GM12878 (cell line): ENCODE results near the gene DLG1. TPM values are rescaled to one million over a fixed set of nuclear protein-coding genes. Genes with fewer than 3 reads are reported as not detected.

Experiments
- ATAC-seq: fragments of 200-7000 bp; cut with Tn5 transposase; 3 replicates; pipeline ENCODE4 v1.9.1; 2020; ENCODE audit warnings: mild to moderate bottlenecking, moderate library complexity
- BruUV-seq: library from RNA; stranded (reverse); fragments of 400-500 nt; replicated peaks from 2 replicates; lab custom pipeline; 2021; lab: Mats Ljungman, UMichigan
- CTCF ChIA-PET: fragments of 300-600 bp; sonication (Branson Sonifier 250); formaldehyde crosslinking; extraction: SDS; loops from one replicate; lab custom pipeline; 2021; ENCODE audit warnings: inconsistent platforms; lab: Yijun Ruan, JAX
- POLR2A ChIA-PET: fragments of 350-600 bp; formaldehyde crosslinking; extraction: SDS; loops from one replicate; lab custom pipeline; 2021; ENCODE audit warnings: inconsistent platforms; lab: Charles Lee
- RAD21 ChIA-PET: fragments of 300-600 bp; sonication (Branson Sonifier 250); formaldehyde crosslinking; loops from one replicate; lab custom pipeline; 2023; ENCODE audit warnings: antibody characterized with exemption; ENCODE audit not compliant: unreplicated experiment; lab: Charles Lee
- SMC1A ChIA-PET: fragments of 300-600 bp; sonication (Branson Sonifier 250); formaldehyde crosslinking; loops from one replicate; lab custom pipeline; 2023; ENCODE audit not compliant: unreplicated experiment, uncharacterized antibody; lab: Charles Lee
- DNase-seq: peaks from one replicate; pipeline ENCODE4 v3.0.0-alpha.2; 2011; ENCODE audit warnings: low read depth, low spot score
- FAIRE-seq: peaks from 3 replicates; lab custom pipeline; 2011; peaks lifted over from hg19 to GRCh38; lab: Jason Lieb, UNC
- H2AFZ ChIP-seq: 2 replicates; pipeline ENCODE4 v1.6.0; 2011; ENCODE audit warnings: low read depth, low read length, control low read depth; ENCODE audit not compliant: control insufficient read depth
- H3K27ac ChIP-seq: 2 replicates; pipeline ENCODE4 v1.5.1; 2011; ENCODE audit warnings: control low read depth; ENCODE audit not compliant: control insufficient read depth, insufficient read depth
- H3K27me3 ChIP-seq, 2 experiments: replicated peaks in 1 of 2; 2 replicates each; pipeline versions ENCODE4 v1.6.0 to v1.6.1; 2011; ENCODE audit warnings: low read length in 1 of 2; ENCODE audit not compliant: control insufficient read depth in 2 of 2, insufficient read depth in 2 of 2
- H3K36me3 ChIP-seq, 2 experiments: 2 replicates each; pipeline ENCODE4 v1.5.1; 2011; ENCODE audit warnings: low read length in 1 of 2; ENCODE audit not compliant: control insufficient read depth in 2 of 2, insufficient read depth in 2 of 2
- H3K4me1 ChIP-seq: 2 replicates; pipeline ENCODE4 v1.6.1; 2011; ENCODE audit warnings: mild to moderate bottlenecking, low read length, moderate library complexity, mixed read lengths; ENCODE audit not compliant: control insufficient read depth, insufficient read depth
- H3K4me2 ChIP-seq: 2 replicates; pipeline ENCODE4 v1.6.0; 2011; ENCODE audit warnings: control low read depth; ENCODE audit not compliant: control insufficient read depth, insufficient read depth
- H3K4me3 ChIP-seq: fragments of 200-600 bp; sonication (generic); 2 replicates; pipeline ENCODE4 v1.5.1; 2016
- H3K79me2 ChIP-seq: 2 replicates; pipeline ENCODE4 v1.6.0; 2011; ENCODE audit warnings: low read length; ENCODE audit not compliant: control insufficient read depth, insufficient read depth
- H3K9ac ChIP-seq: 2 replicates; pipeline ENCODE4 v1.8.0; 2011; ENCODE audit warnings: low read length, control low read depth, mixed read lengths; ENCODE audit not compliant: control insufficient read depth, insufficient read depth
- H3K9me3 ChIP-seq: replicated peaks from 3 replicates; pipeline ENCODE4 v1.5.1; 2011; ENCODE audit warnings: mild to moderate bottlenecking, low read length; ENCODE audit not compliant: control insufficient read depth, insufficient read depth
- H4K20me1 ChIP-seq: 2 replicates; pipeline ENCODE4 v1.6.0; 2011; ENCODE audit not compliant: control insufficient read depth, insufficient read depth
- CHD2 ChIP-seq: IDR thresholded peaks from 2 replicates; pipeline ENCODE4 v1.6.1; 2011; ENCODE audit warnings: low read depth, low read length, improper control_type of control experiment, borderline replicate concordance
- HDAC6 ChIP-seq: fragments of 200-600 bp; sonication (generic); IDR thresholded peaks from one replicate; pipeline ENCODE4 v1.8.0; 2017; ENCODE audit warnings: antibody characterized with exemption; ENCODE audit not compliant: unreplicated experiment
- MAX ChIP-seq: IDR thresholded peaks from 2 replicates; pipeline ENCODE4 v1.6.1; 2012; ENCODE audit warnings: low read depth, low read length, improper control_type of control experiment
- NR2F1 ChIP-seq: fragments of 450-650 bp; conservative IDR thresholded peaks from 2 replicates; pipeline ENCODE4 v1.6.1; 2017; ENCODE audit warnings: mild to moderate bottlenecking
- NRF1 ChIP-seq: conservative IDR thresholded peaks from 2 replicates; pipeline ENCODE4 v1.6.1; 2011; ENCODE audit warnings: mild to moderate bottlenecking, low read depth, low read length, improper control_type of control experiment
- POLR2AphosphoS5 ChIP-seq: IDR thresholded peaks from 2 replicates; pipeline ENCODE4 v1.6.1; 2011; ENCODE audit warnings: mild to moderate bottlenecking, low read length, inconsistent platforms
- POU2F2 ChIP-seq: IDR thresholded peaks from 3 replicates; pipeline ENCODE4 v1.6.1; 2011; ENCODE audit warnings: low read depth, mild to moderate bottlenecking, low read length, borderline replicate concordance
- SIX5 ChIP-seq: IDR thresholded peaks from 2 replicates; pipeline ENCODE4 v1.6.1; 2011; ENCODE audit warnings: mild to moderate bottlenecking, low read depth, low read length, moderate library complexity; ENCODE audit not compliant: severe bottlenecking
- SMC3 ChIP-seq: IDR thresholded peaks from 2 replicates; pipeline ENCODE4 v1.6.1; 2011; ENCODE audit warnings: low read length, improper control_type of control experiment, borderline replicate concordance
- SUPT20H ChIP-seq: IDR thresholded peaks from 2 replicates; pipeline ENCODE4 v1.6.1; 2011; ENCODE audit warnings: low read depth, mild to moderate bottlenecking, low read length, moderate library complexity, borderline replicate concordance; ENCODE audit not compliant: control insufficient read depth
- YBX1 ChIP-seq: fragments of 450-650 bp; IDR thresholded peaks from 2 replicates; pipeline ENCODE4 v1.6.1; 2016; ENCODE audit warnings: antibody characterized with exemption
- ZBTB11 ChIP-seq: fragments of 450-650 bp; formaldehyde crosslinking; IDR thresholded peaks from 2 replicates; pipeline ENCODE4 v1.5.0; 2022; ENCODE audit warnings: mild to moderate bottlenecking, missing genetic modification characterization
- in situ Hi-C: fragments of 300-500 bp; cut with MboI; formaldehyde crosslinking; loops from 9 replicates; pipeline ENCODE4 v1.14.3; 2018; ENCODE audit warnings: mixed read lengths
- intact Hi-C: fragments of 100-400 bp; cut with micrococcal nuclease; formaldehyde crosslinking; loops from one replicate; pipeline ENCODE4 v1.14.2; 2022; ENCODE audit not compliant: unreplicated experiment
- polyA plus RNA-seq, 11 experiments: library from polyadenylated mRNA; depleted of rRNA in 4 of 11; unstranded in 6 of 11; stranded (reverse) in 5 of 11; fragments of >200 nt; fragmentation: Nextera tagmentation in 4 of 11; fragmentation: Illumina TruSeq in 1 of 11; extraction: Ambion mirVana in 4 of 11; extraction: Trizol in 1 of 11; gene quantifications; 1 replicate in 1 of 11; 2 replicates in 10 of 11; pipeline versions ENCODE4 v1.2.1 to v1.2.3, GENCODE V29; 2011 to 2016; ENCODE audit warnings: inconsistent platforms in 2 of 11, missing spikeins in 2 of 11, low read depth in 1 of 11
- total RNA-seq, 4 experiments: library from RNA; depleted of rRNA in 3 of 4; stranded (reverse); fragments of >200 nt in 3 of 4; fragmentation: Illumina TruSeq in 1 of 4; extraction: Trizol in 1 of 4; gene quantifications; 2 replicates each; pipeline versions ENCODE4 v1.2.1 to v1.2.3, GENCODE V29; 2013 to 2021

The DLG1 gene
- total and polyA plus RNA-seq, 10 of the 15 experiments (the other 5 are each of a cell fraction or from before 2014, with no cell fraction given) = 9.2 to 63.1 (median 40.1) TPM

GRCh38 chr3:197262709-197263108 lies 35.7 kb downstream of the DLG1 start:
- TF ChIP-seq POLR2AphosphoS5 (no peak), MAX (no peak), SIX5 (no peak), HDAC6 (no peak), CHD2 (no peak), ZBTB11 (CRISPR knock-in tag) (no peak), SUPT20H (no peak), YBX1 (no peak), POU2F2 (no peak), NRF1 (no peak), NR2F1 (no peak), SMC3 (no peak)
- H2AFZ ChIP-seq = no peak overlapping the region
- H3K4me2 ChIP-seq = no peak overlapping the region
- DNase-seq (no peak), FAIRE-seq (no peak), ATAC-seq (no peak)
- ChIA-PET CTCF (interaction anchor here (0.6 to 1.6 kb wide), 3 partner anchors 20 to 131 kb away, joined by 3 to 4 read pairs (median 4); no protein-coding TSS in a partner anchor), SMC1A (interaction anchor here (1.9 kb wide), 1 partner anchor 11 kb away, joined by 6 read pairs; no protein-coding TSS in a partner anchor), RAD21 (no interaction called here), POLR2A (no interaction called here)
- H3K4me1 ChIP-seq = no peaks in the 10 kb centered on the region
- H3K9ac ChIP-seq = no peak overlapping the region
- BruUV-seq = no TSS peak
- no peak overlapping the region for H3K27ac ChIP-seq
- intact Hi-C loops (no loop called here), in situ Hi-C loops (loop anchor here (5.0 kb wide), 1 partner anchor 190 kb away; no protein-coding TSS in a partner anchor)
- no peaks in the 10 kb centered on the region; the same call in 1 of the 2 replicates for H4K20me1 ChIP-seq
- H3K9me3 ChIP-seq = no peaks in the 10 kb centered on the region
- H3K79me2 ChIP-seq = peaks cover 14% of the 10 kb centered on the region
- no peak overlapping the region for H3K4me3 ChIP-seq
- H3K27me3 ChIP-seq = no peaks in the 10 kb centered on the region
- H3K36me3 ChIP-seq = no peaks in the 10 kb centered on the region; a peak in 2 of 4 replicates
